ENCODE data around the gene CFI.

Gene CFI

GRCh38 chr4:109755656-109756055 lies 46.1 kb downstream of the CFI start:
- no peak for TF ChIP-seq REST (IDR thresholded peaks at IDR 0.05; ENCODE audit: insufficient read depth in 1 of 2, low read depth in 2 of 2, low read length in 2 of 2)
- TF ChIP-seq TAF1 (IDR thresholded peaks at IDR 0.05; ENCODE audit: borderline replicate concordance, insufficient read depth, low read length), result no peak
- no peak for TF ChIP-seq SIN3A (IDR thresholded peaks at IDR 0.05; ENCODE audit: borderline replicate concordance, insufficient read depth, low read length)
- no peak for TF ChIP-seq POLR2AphosphoS5 (IDR thresholded peaks at IDR 0.05; ENCODE audit: low read depth, low read length)
- no peak for TF ChIP-seq FOXP2 (optimal IDR thresholded peaks at IDR 0.05; ENCODE audit: borderline replicate concordance, extremely low read depth, extremely low read length, insufficient read depth)

- TF ChIP-seq POLR2AphosphoS5 (IDR thresholded peaks at IDR 0.05; ENCODE audit: low read depth, low read length), result no peak
- no peak for TF ChIP-seq SIN3A (IDR thresholded peaks at IDR 0.05; ENCODE audit: borderline replicate concordance, insufficient read depth, low read length)
- TF ChIP-seq FOXP2 (optimal IDR thresholded peaks at IDR 0.05; ENCODE audit: borderline replicate concordance, extremely low read depth, extremely low read length, insufficient read depth), result no peak
- no peak for TF ChIP-seq REST (IDR thresholded peaks at IDR 0.05; ENCODE audit: insufficient read depth in 1 of 2, low read depth in 2 of 2, low read length in 2 of 2)
Measured at GRCh38 chr4:109754093-109754857, 47.5 kb downstream of the CFI start.

GRCh38 chr4:109752525-109752924 lies 49.3 kb downstream of the CFI start:
- no peak for TF ChIP-seq SIN3A (IDR thresholded peaks at IDR 0.05; ENCODE audit: borderline replicate concordance, insufficient read depth, low read length)
- TF ChIP-seq FOXP2 (optimal IDR thresholded peaks at IDR 0.05; ENCODE audit: borderline replicate concordance, extremely low read depth, extremely low read length, insufficient read depth), result no peak
- no peak for TF ChIP-seq POLR2AphosphoS5 (IDR thresholded peaks at IDR 0.05; ENCODE audit: low read depth, low read length)
- no peak for TF ChIP-seq REST (IDR thresholded peaks at IDR 0.05; ENCODE audit: insufficient read depth in 1 of 2, low read depth in 2 of 2, low read length in 2 of 2)
- no peak for TF ChIP-seq TAF1 (IDR thresholded peaks at IDR 0.05; ENCODE audit: borderline replicate concordance, insufficient read depth, low read length)

GRCh38 chr4:109751852-109752251 lies 49.9 kb downstream of the CFI start:
- TF ChIP-seq REST (IDR thresholded peaks at IDR 0.05; ENCODE audit: insufficient read depth in 1 of 2, low read depth in 2 of 2, low read length in 2 of 2) (no peak), FOXP2 (optimal IDR thresholded peaks at IDR 0.05; ENCODE audit: borderline replicate concordance, extremely low read depth, extremely low read length, insufficient read depth) (no peak), TAF1 (IDR thresholded peaks at IDR 0.05; ENCODE audit: borderline replicate concordance, insufficient read depth, low read length) (no peak), SIN3A (IDR thresholded peaks at IDR 0.05; ENCODE audit: borderline replicate concordance, insufficient read depth, low read length) (no peak), POLR2AphosphoS5 (IDR thresholded peaks at IDR 0.05; ENCODE audit: low read depth, low read length) (no peak)

Measured in PFSK-1 (cell line).